Pancreas (tissue), 10 donors: ENCODE data around the gene MEP1A. TPM values are rescaled to one million over a fixed set of nuclear protein-coding genes. Genes with fewer than 3 reads are reported as not detected.

ENCODE experiments used
- ATAC-seq, 4 donors: fragments of 200-7000 bp; cut with Tn5 transposase; one replicate each; pipeline versions ENCODE4 v1.8.0 to v1.9.1; 2020; ENCODE audit warnings: mild to moderate bottlenecking in 4 of 4, moderate library complexity in 4 of 4
- DNase-seq, 6 donors: peaks; one replicate each; pipeline ENCODE4 v3.0.0-alpha.2; 2020
- FAIRE-seq: peaks from 2 replicates; lab custom pipeline; 2012; peaks lifted over from hg19 to GRCh38; lab: Jason Lieb, UNC
- H3K27ac ChIP-seq, 4 donors: fragments of 200-600 bp; sonication (generic); 1 replicate in 3 of 4; 2 replicates in 1 of 4; pipeline versions ENCODE4 v1.5.0 to v1.8.0; 2020
- H3K27me3 ChIP-seq, 4 donors: fragments of 200-600 bp; one replicate each; pipeline ENCODE4 v1.8.0; 2021
- H3K36me3 ChIP-seq, 3 donors: fragments of 200-600 bp; sonication (generic) in 1 of 3; one replicate each; pipeline versions ENCODE4 v1.5.0 to v1.8.0; 2020 to 2021
- H3K4me1 ChIP-seq, 3 donors: fragments of 200-600 bp; one replicate each; pipeline ENCODE4 v1.8.0; 2021
- H3K4me3 ChIP-seq, 4 donors: fragments of 200-600 bp; sonication (generic) in 2 of 4; one replicate each; pipeline versions ENCODE4 v1.5.0 to v1.8.0; 2020 to 2021
- H3K9me3 ChIP-seq, 4 donors: fragments of 200-600 bp; one replicate each; pipeline ENCODE4 v1.8.0; 2021
- CTCF ChIP-seq, 4 donors: fragments of 200-600 bp; sonication (generic) in 3 of 4; IDR thresholded peaks; one replicate each; pipeline versions ENCODE4 v1.5.0 to v1.8.0; 2021; ENCODE audit warnings: antibody characterized with exemption in 4 of 4
- WGBS, 2 donors: extraction: QIAGEN DNeasy Blood & Tissue Kit; methylation state at CpG; one replicate each; pipeline ENCODE4 v1.1.7; 2013; 5-methylcytosine and 5-hydroxymethylcytosine counted together
- intact Hi-C, 3 donors: fragments of 100-400 bp; cut with DNase I; formaldehyde crosslinking; loops; one replicate each; pipeline versions ENCODE4 v1.11.1 to v1.14.2; 2022
- polyA plus RNA-seq, 2 donors: library from polyadenylated mRNA; stranded (reverse); fragments of 200-250 nt; gene quantifications; one replicate each; pipeline ENCODE4 v1.2.3, GENCODE V29; 2013
- total RNA-seq, 6 donors: library from RNA; stranded (reverse); fragmentation: NEBNext Ultra II Directional in 4 of 6; extraction: Animal tissue kit (Norgen Biotek cat#: 25700) in 4 of 6; gene quantifications; one replicate each; pipeline versions ENCODE4 v1.2.1 to v1.2.4, GENCODE V29; 2021 to 2023
- donor health status: healthy with polysubstance abuse.
- donor health status: DM: no; HTN: no; CAD: no; lungs with moderate emphysema.
- donor health status: DM: no; HTN: no; CAD: no.
- donor health status: control.
- donor health status: control.
- donor health status: Bipolar disorder and iron deficiency.
- donor health status: DM: yes; HTN: yes; CAD: no.
- donor health status: DM: no; HTN: no; CAD: no.
- donor health status: DM: no; HTN: no; CAD: no.
- donor health status: DM: yes; HTN: yes; CAD: no.

The MEP1A gene
- total and polyA plus RNA-seq, 8 donors, result 0.02 to 2.7 (median 0.35) TPM

- no peak for ATAC-seq
- no peak for FAIRE-seq
- Histone ChIP-seq H3K27me3 (no peaks in the 10 kb centered on the region), H3K36me3 (no peaks in the 10 kb centered on the region), H3K4me3 (no peak overlapping the region), H3K4me1 (no peaks in the 10 kb centered on the region), H3K9me3 (no peaks in the 10 kb centered on the region), H3K27ac (no peak overlapping the region)
- WGBS, 2 donors, result 90 to 96% methylated on average over 5 of the region's 5 CpGs
- no peak for TF ChIP-seq CTCF (IDR thresholded peaks at IDR 0.05)
- DNase-seq, result no peak
- intact Hi-C loops, result no loop called here
Observed at GRCh38 chr6:46776070-46776712, 17.0 kb upstream of the MEP1A start.

- no peak for TF ChIP-seq CTCF (IDR thresholded peaks at IDR 0.05)
- no peaks in the 10 kb centered on the region for H3K9me3 ChIP-seq
- FAIRE-seq, result no peak
- no peak for DNase-seq
- H3K36me3 ChIP-seq, result no peaks in the 10 kb centered on the region
- no peak for ATAC-seq
- no peak overlapping the region for H3K4me3 ChIP-seq
- no peak overlapping the region for H3K27ac ChIP-seq
- H3K27me3 ChIP-seq, result no peaks in the 10 kb centered on the region
- WGBS, 2 donors, result 82 to 85% methylated on average over 12 of the region's 12 CpGs
- intact Hi-C loops, result no loop called here
- H3K4me1 ChIP-seq, result no peaks in the 10 kb centered on the region
Observed at GRCh38 chr6:46777476-46778346, 15.5 kb upstream of the MEP1A start.

GRCh38 chr6:46781478-46782378 lies 11.5 kb upstream of the MEP1A start:
- H3K36me3 ChIP-seq, result no peaks in the 10 kb centered on the region
- TF ChIP-seq CTCF (IDR thresholded peaks at IDR 0.05), result peak; percentile 18 to 51 (median 40)
- no peaks in the 10 kb centered on the region for H3K27me3 ChIP-seq
- H3K4me1 ChIP-seq, result no peaks in the 10 kb centered on the region
- ATAC-seq (peak in 3 of 4 donors; percentile 77 to 85 (median 80)), FAIRE-seq (peak; percentile 99), DNase-seq (peak in 3 of 6 donors; percentile 23 to 53 (median 49))
- WGBS, 2 donors, result 27 to 32% methylated on average over 6 of the region's 6 CpGs
- intact Hi-C loops, result no loop called here
- H3K27ac ChIP-seq, result no peak overlapping the region
- H3K9me3 ChIP-seq, result no peaks in the 10 kb centered on the region
- H3K4me3 ChIP-seq, result no peak overlapping the region

GRCh38 chr6:46784535-46784934 lies 8.7 kb upstream of the MEP1A start:
- TF ChIP-seq CTCF (IDR thresholded peaks at IDR 0.05), result no peak
- intact Hi-C loops, result no loop called here
- Histone ChIP-seq H3K4me1 (no peaks in the 10 kb centered on the region), H3K27ac (no peak overlapping the region), H3K27me3 (no peaks in the 10 kb centered on the region), H3K4me3 (no peak overlapping the region), H3K9me3 (no peaks in the 10 kb centered on the region), H3K36me3 (no peaks in the 10 kb centered on the region)
- FAIRE-seq (no peak), ATAC-seq (no peak), DNase-seq (no peak)
- WGBS, 2 donors, result 80 to 92% methylated on average over 1 of the region's 1 CpG
